Nephron (organoid): ENCODE results near the gene PHF14.

Source experiments
- H3K27ac Mint-ChIP-seq, 3 experiments: 2 replicates each; pipeline ENCODE4 v1.8.0; 2020; ENCODE audit warnings: mixed read lengths in 3 of 3, mild to moderate bottlenecking in 2 of 3, moderate library complexity in 1 of 3
- H3K27me3 Mint-ChIP-seq: 2 replicates; pipeline ENCODE4 v1.8.0; 2021; ENCODE audit warnings: low read depth, mild to moderate bottlenecking, moderate library complexity, mixed read lengths
- H3K36me3 Mint-ChIP-seq: 2 replicates; pipeline ENCODE4 v1.8.0; 2020; ENCODE audit warnings: low read depth, mixed read lengths
- H3K4me1 Mint-ChIP-seq: 2 replicates; pipeline ENCODE4 v1.8.0; 2020; ENCODE audit warnings: mixed read lengths
- H3K4me3 Mint-ChIP-seq, 3 experiments: 2 replicates each; pipeline ENCODE4 v1.8.0; 2020; ENCODE audit warnings: mild to moderate bottlenecking in 3 of 3, mixed read lengths in 3 of 3, moderate library complexity in 2 of 3
- H3K9me3 Mint-ChIP-seq: 2 replicates; pipeline ENCODE4 v1.8.0; 2020; ENCODE audit warnings: mixed read lengths
- TF ChIP-seq, protein P1 (sequence below), 3 experiments: fragments of 200-600 bp; sonication (generic); IDR thresholded peaks; one replicate each; pipeline ENCODE4 v1.5.0; 2021; ENCODE audit warnings: antibody characterized with exemption in 3 of 3; ENCODE audit not compliant: unreplicated experiment in 3 of 3

PHF14 gene

DNA sequence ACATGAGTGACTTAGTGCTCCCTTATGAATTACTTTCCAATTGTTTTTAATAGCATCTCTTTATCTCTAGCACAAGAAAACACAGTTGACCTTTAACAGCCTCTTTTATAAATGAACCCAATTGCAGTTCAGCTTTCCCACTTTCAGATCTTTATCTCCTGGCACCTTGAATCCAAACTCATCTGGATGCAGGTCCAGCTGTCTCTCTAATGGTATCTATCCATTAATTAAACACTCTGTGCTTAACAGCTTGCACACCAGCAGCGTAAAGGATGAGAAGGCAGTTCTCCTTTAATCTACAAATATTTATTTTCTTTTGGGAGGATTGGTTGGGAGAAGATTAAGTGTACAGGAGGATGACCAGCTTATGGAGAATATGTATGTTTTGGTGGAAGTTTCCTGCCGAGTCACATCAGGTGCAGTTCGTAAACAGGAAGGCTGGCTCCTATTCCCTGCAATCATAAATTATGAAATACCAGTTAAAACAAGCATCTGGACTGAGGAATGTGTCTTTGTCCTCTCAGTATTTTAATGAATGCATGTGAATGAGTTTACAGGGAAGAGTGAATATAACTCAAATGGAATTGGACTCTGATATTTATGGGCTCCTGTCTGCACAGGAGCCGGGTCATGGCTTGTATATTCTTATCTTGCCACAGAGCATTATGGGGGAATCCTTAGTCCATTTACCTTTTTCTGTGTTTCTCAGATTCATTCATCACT, 232.7 kb downstream of the PHF14 start:
- Mint-ChIP-seq H3K4me1 (peaks cover 34% of the 10 kb centered on the region), H3K4me3 (no peak overlapping the region), H3K36me3 (no peaks in the 10 kb centered on the region), H3K9me3 (no peaks in the 10 kb centered on the region), H3K27me3 (no peaks in the 10 kb centered on the region), H3K27ac (peak overlapping the region; percentile 50 to 56 (median 56))
- TF ChIP-seq, protein P1, sequence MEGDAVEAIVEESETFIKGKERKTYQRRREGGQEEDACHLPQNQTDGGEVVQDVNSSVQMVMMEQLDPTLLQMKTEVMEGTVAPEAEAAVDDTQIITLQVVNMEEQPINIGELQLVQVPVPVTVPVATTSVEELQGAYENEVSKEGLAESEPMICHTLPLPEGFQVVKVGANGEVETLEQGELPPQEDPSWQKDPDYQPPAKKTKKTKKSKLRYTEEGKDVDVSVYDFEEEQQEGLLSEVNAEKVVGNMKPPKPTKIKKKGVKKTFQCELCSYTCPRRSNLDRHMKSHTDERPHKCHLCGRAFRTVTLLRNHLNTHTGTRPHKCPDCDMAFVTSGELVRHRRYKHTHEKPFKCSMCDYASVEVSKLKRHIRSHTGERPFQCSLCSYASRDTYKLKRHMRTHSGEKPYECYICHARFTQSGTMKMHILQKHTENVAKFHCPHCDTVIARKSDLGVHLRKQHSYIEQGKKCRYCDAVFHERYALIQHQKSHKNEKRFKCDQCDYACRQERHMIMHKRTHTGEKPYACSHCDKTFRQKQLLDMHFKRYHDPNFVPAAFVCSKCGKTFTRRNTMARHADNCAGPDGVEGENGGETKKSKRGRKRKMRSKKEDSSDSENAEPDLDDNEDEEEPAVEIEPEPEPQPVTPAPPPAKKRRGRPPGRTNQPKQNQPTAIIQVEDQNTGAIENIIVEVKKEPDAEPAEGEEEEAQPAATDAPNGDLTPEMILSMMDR (IDR thresholded peaks at IDR 0.05; ENCODE audit: unreplicated experiment in 3 of 3) = no peak

DNA sequence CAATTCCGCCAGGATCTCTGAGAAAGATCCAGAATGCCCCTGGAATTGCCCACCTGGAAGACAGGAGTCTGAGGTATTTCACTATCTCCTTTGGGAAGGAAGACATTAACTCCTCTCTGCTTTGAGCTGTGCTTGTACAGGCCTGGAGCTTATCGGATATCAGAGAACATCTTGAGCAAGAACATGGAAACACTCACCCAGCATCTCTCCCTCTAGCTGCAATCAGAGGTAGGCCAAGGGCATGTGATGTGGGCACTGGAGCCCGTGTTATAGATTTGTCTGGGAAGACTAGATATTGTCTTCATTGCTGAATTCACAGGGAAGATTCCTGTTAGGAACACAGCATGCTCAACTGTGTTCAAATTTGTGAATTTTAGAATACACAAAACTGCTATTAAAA, 233.9 kb downstream of the PHF14 start:
- no peak overlapping the region for H3K4me3 Mint-ChIP-seq
- TF ChIP-seq, protein P1 (IDR thresholded peaks at IDR 0.05; ENCODE audit: unreplicated experiment in 3 of 3) = no peak

DNA sequence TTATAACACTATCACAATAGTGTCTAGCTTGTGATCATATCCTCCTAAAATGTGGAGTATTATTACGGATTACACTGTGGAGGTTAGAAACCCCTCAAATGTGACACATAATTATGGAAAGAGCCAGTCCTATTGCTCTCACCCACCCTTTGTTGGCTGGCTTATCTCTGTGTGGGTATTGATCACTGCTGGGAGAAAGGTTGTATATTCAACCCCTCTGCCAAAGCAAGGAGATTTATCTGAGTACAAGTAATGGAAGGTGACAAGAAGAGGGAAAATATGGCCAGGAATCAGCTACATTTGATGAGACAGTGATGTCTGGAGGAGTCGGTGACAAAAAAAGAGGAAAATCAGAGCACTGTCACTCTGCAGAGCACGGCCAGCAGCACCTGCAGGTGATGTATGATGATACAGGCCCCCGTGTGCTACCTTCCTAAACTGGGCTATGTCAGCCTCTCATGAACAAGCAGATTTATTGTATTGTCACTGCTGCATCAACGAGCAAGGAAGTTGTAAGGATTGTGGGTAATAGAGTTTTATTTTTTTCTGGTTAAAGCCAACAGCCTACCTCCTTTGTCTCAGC, 235.3 kb downstream of the PHF14 start:
- Mint-ChIP-seq H3K27ac (no peak overlapping the region), H3K9me3 (no peaks in the 10 kb centered on the region), H3K36me3 (no peaks in the 10 kb centered on the region), H3K4me1 (peaks cover 42% of the 10 kb centered on the region), H3K4me3 (no peak overlapping the region), H3K27me3 (no peaks in the 10 kb centered on the region)
- TF ChIP-seq, protein P1 (IDR thresholded peaks at IDR 0.05; ENCODE audit: unreplicated experiment in 3 of 3) = no peak

More for the DNA sequence above, 233.9 kb downstream of the PHF14 start:
- H3K27me3 Mint-ChIP-seq = no peaks in the 10 kb centered on the region
- no peaks in the 10 kb centered on the region for H3K9me3 Mint-ChIP-seq
- H3K36me3 Mint-ChIP-seq = no peaks in the 10 kb centered on the region
- peaks cover 38% of the 10 kb centered on the region for H3K4me1 Mint-ChIP-seq
- peak overlapping the region in 1 of 3 experiments; percentile 23 for H3K27ac Mint-ChIP-seq

DNA sequence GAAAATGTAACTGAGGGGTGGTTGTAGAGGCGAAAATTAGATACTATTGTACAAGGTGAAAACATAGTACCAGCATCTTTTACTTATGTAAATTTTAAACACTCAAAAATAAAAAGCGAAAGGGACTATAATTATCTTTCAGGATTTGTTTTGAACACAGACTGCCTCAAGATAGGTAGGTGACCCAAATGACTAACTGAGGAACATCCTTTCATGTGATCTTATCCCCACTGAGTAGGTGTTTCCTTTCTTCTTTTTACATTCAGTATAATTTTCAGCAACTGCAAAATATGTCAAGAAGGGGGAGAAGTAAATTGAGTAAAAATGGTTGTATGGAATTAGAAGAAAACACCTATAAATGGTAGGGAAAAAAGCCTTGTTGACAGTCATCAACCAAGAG, 236.7 kb downstream of the PHF14 start:
- no peaks in the 10 kb centered on the region for H3K27me3 Mint-ChIP-seq
- H3K9me3 Mint-ChIP-seq = no peaks in the 10 kb centered on the region
- H3K4me1 Mint-ChIP-seq = peaks cover 35% of the 10 kb centered on the region
- TF ChIP-seq, protein P1 (IDR thresholded peaks at IDR 0.05; ENCODE audit: unreplicated experiment in 3 of 3) = no peak
- H3K36me3 Mint-ChIP-seq = no peaks in the 10 kb centered on the region
- H3K27ac Mint-ChIP-seq = no peak overlapping the region
- no peak overlapping the region for H3K4me3 Mint-ChIP-seq

DNA sequence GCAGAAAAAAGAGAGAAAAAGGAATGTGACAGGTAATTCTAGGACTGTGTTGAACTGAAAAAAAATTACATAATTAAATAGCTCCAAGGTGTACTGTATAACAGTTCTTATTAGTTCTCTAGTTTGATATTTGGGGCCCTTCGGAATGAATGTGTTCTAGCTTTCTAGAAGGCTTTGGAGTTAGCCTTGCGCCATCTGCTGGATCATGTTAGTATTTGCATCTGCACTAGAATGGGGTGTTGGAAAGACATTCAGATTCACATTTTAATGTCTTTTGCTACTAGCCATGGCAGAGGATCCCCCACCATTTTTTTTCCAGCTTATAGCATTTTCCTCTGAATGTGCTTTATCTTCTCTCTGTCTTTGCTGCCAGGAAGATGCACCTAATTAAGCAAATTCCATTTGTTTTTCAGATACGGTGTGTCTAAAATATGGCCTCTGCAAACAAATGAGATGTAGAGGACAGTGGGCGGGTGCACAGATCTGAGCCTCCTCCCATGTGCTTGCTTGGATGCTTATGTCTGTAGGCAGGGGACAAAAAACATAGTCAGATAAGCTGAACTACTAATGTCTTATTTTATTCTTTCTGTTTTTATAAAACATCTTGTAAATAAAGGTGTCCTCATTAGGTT, 238.5 kb downstream of the PHF14 start:
- Mint-ChIP-seq H3K36me3 (no peaks in the 10 kb centered on the region), H3K4me1 (peaks cover 31% of the 10 kb centered on the region), H3K27ac (peak overlapping the region; percentile 62 to 85 (median 66)), H3K27me3 (no peaks in the 10 kb centered on the region), H3K9me3 (no peaks in the 10 kb centered on the region), H3K4me3 (no peak overlapping the region)
- TF ChIP-seq, protein P1 (IDR thresholded peaks at IDR 0.05; ENCODE audit: unreplicated experiment in 3 of 3) = peak; percentile 82 to 91 (median 84)
